ENCODE data around the gene KRTAP5-9. TPM values are rescaled to one million over a fixed set of nuclear protein-coding genes. Genes with fewer than 3 reads are reported as not detected.
"Not testable (repeated sequence)": the region's sequence is repeated elsewhere in the genome, so short reads cannot be mapped to it uniquely, and the experiment has no call there.

The KRTAP5-9 gene
- total RNA-seq, 1 donor from 2014 or later: 0.53 TPM

DNA sequence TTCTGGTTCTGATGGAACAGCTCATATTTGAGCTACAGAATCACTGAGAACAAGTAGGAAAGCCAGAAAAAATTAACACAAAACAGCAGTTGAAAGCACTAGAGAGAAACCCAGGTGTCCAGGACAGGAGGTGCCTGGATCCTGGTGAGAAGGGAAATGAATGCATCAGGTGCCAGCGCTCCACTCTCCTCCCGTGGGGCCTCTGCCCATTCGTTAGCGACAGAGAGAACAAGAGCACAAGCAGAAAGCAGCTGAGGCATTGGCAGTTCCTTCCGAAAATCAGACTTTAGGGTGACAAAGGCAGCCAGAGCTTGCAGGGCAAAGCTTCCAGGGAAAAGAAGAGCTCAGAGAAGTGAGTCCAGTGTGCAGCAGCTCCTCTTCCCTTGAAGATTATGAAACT, 41.1 kb upstream of the KRTAP5-9 start:
- intact Hi-C loops (cut with micrococcal nuclease): no loop called here
- ATAC-seq (ENCODE audit: low read depth) (no peak), DNase-seq (no peak)
- H3K27me3 Mint-ChIP-seq: no peaks in the 10 kb centered on the region
- peaks cover 40% of the 10 kb centered on the region for H3K36me3 Mint-ChIP-seq (ENCODE audit: low read depth)
- peaks cover 1% of the 10 kb centered on the region for H3K4me1 Mint-ChIP-seq
- peaks cover 32% of the 10 kb centered on the region for H3K9me3 Mint-ChIP-seq
- H3K27ac Mint-ChIP-seq: no peak overlapping the region
- TF ChIP-seq CTCF (IDR thresholded peaks at IDR 0.05): no peak
- H3K4me3 Mint-ChIP-seq: no peak overlapping the region
- ChIA-PET POLR2A (no interaction called here), CTCF (no interaction called here)

- intact Hi-C loops (cut with micrococcal nuclease): no loop called here
- no peak overlapping the region for H3K27ac Mint-ChIP-seq
- H3K9me3 Mint-ChIP-seq: peaks cover 2% of the 10 kb centered on the region
- DNase-seq (no peak), ATAC-seq (ENCODE audit: low read depth) (no peak)
- H3K27me3 Mint-ChIP-seq: no peaks in the 10 kb centered on the region
- no peak for TF ChIP-seq CTCF (IDR thresholded peaks at IDR 0.05)
- ChIA-PET POLR2A (no interaction called here), CTCF (no interaction called here)
- no peaks in the 10 kb centered on the region for H3K36me3 Mint-ChIP-seq (ENCODE audit: low read depth)
- H3K4me3 Mint-ChIP-seq: no peak overlapping the region
- no peaks in the 10 kb centered on the region for H3K4me1 Mint-ChIP-seq
These were observed 29.4 kb upstream of the KRTAP5-9 start for GRCh38 chr11:71518506-71519471.

- DNase-seq: no peak
- no peak for TF ChIP-seq CTCF (IDR thresholded peaks at IDR 0.05)
- Mint-ChIP-seq H3K27me3 (no peaks in the 10 kb centered on the region), H3K4me1 (no peaks in the 10 kb centered on the region), H3K27ac (no peak overlapping the region), H3K36me3 (ENCODE audit: low read depth) (no peaks in the 10 kb centered on the region), H3K4me3 (no peak overlapping the region), H3K9me3 (peaks cover 2% of the 10 kb centered on the region)
- no peak for ATAC-seq (ENCODE audit: low read depth)
- ChIA-PET CTCF (no interaction called here), POLR2A (no interaction called here)
- intact Hi-C loops (cut with micrococcal nuclease): no loop called here
These were observed 28.7 kb upstream of the KRTAP5-9 start for GRCh38 chr11:71519546-71519945.

DNA sequence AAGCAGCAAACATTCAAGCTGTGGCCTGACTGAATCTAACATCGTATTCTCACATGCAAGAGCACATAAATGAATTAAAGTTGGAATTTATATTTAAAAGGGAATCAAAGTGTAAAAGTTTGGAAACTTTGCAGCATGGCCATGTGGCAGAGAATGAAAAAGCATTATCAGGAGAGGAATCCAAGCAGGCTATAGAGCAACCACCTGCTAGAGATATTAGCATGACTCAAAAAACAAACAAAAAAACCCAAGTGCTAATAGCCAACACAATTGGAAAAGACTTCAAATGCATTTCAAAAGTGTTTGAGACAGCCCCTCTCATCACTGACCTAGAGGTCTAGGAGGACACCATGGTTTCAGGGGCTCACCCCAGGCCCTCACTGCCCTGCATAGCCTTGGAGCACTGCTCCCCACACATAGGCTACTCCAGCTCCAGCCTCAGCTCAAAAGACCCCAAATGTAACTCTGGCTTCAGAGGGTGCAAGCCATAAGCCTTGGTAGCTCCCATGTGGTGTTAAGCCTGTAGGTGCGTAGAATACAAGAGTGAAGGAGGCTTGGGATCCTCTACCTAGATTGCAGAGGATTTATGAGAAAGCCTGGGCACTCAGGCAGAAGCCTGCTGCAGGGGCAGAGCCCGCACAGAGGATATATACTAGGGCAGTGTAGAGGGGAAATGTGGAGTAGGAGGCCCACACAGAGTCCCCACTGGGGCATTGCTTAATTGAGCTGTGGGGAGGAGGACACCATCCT, 22.9 kb upstream of the KRTAP5-9 start:
- intact Hi-C loops (cut with micrococcal nuclease): no loop called here
- H3K4me3 Mint-ChIP-seq: no peak overlapping the region
- no peaks in the 10 kb centered on the region for H3K36me3 Mint-ChIP-seq (ENCODE audit: low read depth)
- DNase-seq (no peak), ATAC-seq (ENCODE audit: low read depth) (no peak)
- peaks cover 3% of the 10 kb centered on the region for H3K27me3 Mint-ChIP-seq
- no peak for TF ChIP-seq CTCF (IDR thresholded peaks at IDR 0.05)
- H3K9me3 Mint-ChIP-seq: peaks cover 2% of the 10 kb centered on the region
- POLR2A ChIA-PET: no interaction called here
- CTCF ChIA-PET: no interaction called here
- no peak overlapping the region for H3K27ac Mint-ChIP-seq
- no peaks in the 10 kb centered on the region for H3K4me1 Mint-ChIP-seq

- DNase-seq (no peak), ATAC-seq (ENCODE audit: low read depth) (no peak)
- Mint-ChIP-seq H3K4me3 (no peak overlapping the region), H3K9me3 (peaks cover 2% of the 10 kb centered on the region), H3K36me3 (ENCODE audit: low read depth) (no peaks in the 10 kb centered on the region), H3K27ac (no peak overlapping the region), H3K27me3 (peaks cover 3% of the 10 kb centered on the region), H3K4me1 (no peaks in the 10 kb centered on the region)
- no peak for TF ChIP-seq CTCF (IDR thresholded peaks at IDR 0.05)
- ChIA-PET CTCF (no interaction called here), POLR2A (no interaction called here)
- intact Hi-C loops (cut with micrococcal nuclease): no loop called here
These were observed 22.2 kb upstream of the KRTAP5-9 start for GRCh38 chr11:71525938-71526495.

DNA sequence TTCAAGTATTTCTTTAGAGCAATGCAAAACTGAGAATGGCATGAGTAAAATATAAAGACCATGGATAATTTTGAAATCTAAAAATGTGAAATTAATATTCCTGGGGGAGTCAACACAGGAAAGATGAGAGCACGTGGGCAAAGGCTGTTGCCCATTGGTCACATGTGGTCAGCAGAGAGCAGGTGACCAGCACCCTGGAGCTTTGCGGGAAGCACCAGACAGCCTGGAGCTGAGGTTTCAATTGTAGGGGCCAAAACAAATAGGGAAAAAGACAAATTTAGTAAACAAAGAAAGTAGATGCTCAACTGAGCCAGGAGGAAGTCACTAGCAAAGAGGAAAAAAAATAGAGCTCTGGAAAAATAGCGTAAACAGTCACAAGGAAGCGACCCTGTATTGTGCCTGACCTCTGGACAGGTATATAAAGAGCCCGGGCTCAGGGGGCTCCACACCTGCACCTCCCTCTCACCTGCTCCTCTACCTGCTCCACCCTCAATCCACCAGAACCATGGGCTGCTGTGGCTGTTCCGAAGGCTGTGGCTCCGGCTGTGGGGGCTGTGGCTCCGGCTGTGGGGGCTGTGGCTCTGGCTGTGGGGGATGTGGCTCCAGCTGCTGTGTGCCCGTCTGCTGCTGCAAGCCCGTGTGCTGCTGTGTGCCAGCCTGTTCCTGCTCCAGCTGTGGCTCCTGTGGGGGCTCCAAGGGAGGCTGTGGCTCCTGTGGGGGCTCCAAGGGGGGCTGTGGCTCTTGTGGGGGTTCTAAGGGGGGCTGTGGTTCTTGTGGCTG, 21.2 kb upstream of the KRTAP5-9 start, which contains the start of gene KRTAP5-7:
TSS of gene KRTAP5-7 (plus strand) at position 472 of the 780 bp plus-strand sequence. CDS start at position 506, 34 bp downstream.
- ATAC-seq (ENCODE audit: low read depth); H3K27me3 Mint-ChIP-seq; H3K9me3 Mint-ChIP-seq; H3K4me3 Mint-ChIP-seq; DNase-seq; CTCF ChIA-PET; H3K27ac Mint-ChIP-seq; POLR2A ChIA-PET; intact Hi-C loops (cut with micrococcal nuclease); H3K36me3 Mint-ChIP-seq (ENCODE audit: low read depth); H3K4me1 Mint-ChIP-seq: not testable (repeated sequence)
